ENCODE results near the gene PSMB2. TPM values are rescaled to one million over a fixed set of nuclear protein-coding genes. Genes with fewer than 3 reads are reported as not detected.

Gene PSMB2
- total RNA-seq, 1 experiment from 2014 or later: 59.9 TPM

DNA sequence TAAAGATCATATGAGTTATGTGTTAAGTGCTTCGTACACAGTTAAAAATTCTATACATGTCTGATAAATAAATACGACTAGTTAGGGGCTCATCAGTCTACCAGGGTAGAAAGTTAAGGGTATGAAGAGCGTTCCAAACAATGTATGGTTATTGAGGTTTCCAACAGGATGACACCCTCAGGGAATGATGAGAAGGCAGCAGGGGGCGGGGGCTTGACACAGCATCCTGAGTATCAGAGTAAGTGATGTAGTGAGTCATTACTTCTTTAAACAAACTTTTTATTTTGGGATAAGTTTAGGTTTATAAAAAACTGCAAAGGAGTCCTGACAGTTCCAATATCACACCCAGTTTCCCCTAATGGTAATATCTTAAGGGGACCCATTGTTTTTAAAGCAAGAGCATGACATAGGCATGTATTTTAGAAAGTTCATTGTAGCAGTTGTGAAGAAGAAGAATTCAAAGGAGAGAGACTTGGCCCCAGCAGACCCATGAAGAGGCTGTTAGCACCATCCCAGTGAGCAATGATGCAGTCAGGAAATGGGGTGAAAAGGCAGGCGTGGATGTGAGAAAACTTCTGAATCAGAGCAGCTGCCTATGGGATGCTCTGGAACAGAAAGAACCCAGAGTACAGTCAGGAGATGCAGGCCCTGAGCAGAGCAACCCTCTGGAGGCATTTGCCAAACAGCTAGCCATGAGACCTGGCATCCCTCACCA is 15.0 kb upstream of the PSMB2 start:
- BruUV-seq (replicated peaks): no TSS peak
- Histone ChIP-seq H3K9me3 (no peaks in the 10 kb centered on the region), H3K27me3 (replicated peaks; ENCODE audit: control insufficient read depth, insufficient read depth, low read length) (no peaks in the 10 kb centered on the region), H3K4me1 (no peaks in the 10 kb centered on the region), H3K36me3 (ENCODE audit: control insufficient read depth, insufficient read depth, low read length) (no peaks in the 10 kb centered on the region), H3K4me3 (ENCODE audit: low read depth, low read length) (no peak overlapping the region)
- Mint-ChIP-seq H3K4me3 (ENCODE audit: unreplicated experiment) (no peak overlapping the region), H3K9me3 (ENCODE audit: unreplicated experiment) (no peaks in the 10 kb centered on the region), H3K27ac (ENCODE audit: unreplicated experiment) (no peak overlapping the region), H3K4me1 (ENCODE audit: low read depth, unreplicated experiment) (no peaks in the 10 kb centered on the region), H3K27me3 (ENCODE audit: insufficient read depth, unreplicated experiment) (peaks cover 11% of the 10 kb centered on the region), H3K36me3 (ENCODE audit: insufficient read depth, unreplicated experiment) (no peaks in the 10 kb centered on the region)
- no peak for TF ChIP-seq CTCF (IDR thresholded peaks at IDR 0.05; ENCODE audit: insufficient read depth in 1 of 2, low read depth in 1 of 2, low read length in 1 of 2, severe bottlenecking in 1 of 2, unreplicated experiment in 1 of 2)
- intact Hi-C loops (cut with micrococcal nuclease; ENCODE audit: unreplicated experiment): no loop called here
- ChIA-PET POLR2A (no interaction called here), CTCF (no interaction called here)
- no peak for DNase-seq

GRCh38 chr1:35655196-35655595 is 13.9 kb upstream of the PSMB2 start:
- Histone ChIP-seq H3K27me3 (replicated peaks; ENCODE audit: control insufficient read depth, insufficient read depth, low read length) (no peaks in the 10 kb centered on the region), H3K4me3 (ENCODE audit: low read depth, low read length) (no peak overlapping the region), H3K9me3 (no peaks in the 10 kb centered on the region), H3K36me3 (ENCODE audit: control insufficient read depth, insufficient read depth, low read length) (no peaks in the 10 kb centered on the region), H3K4me1 (no peaks in the 10 kb centered on the region)
- ChIA-PET POLR2A (no interaction called here), CTCF (no interaction called here)
- intact Hi-C loops (cut with micrococcal nuclease; ENCODE audit: unreplicated experiment): no loop called here
- no peak for DNase-seq
- no TSS peak for BruUV-seq (replicated peaks)
- Mint-ChIP-seq H3K36me3 (ENCODE audit: insufficient read depth, unreplicated experiment) (no peaks in the 10 kb centered on the region), H3K27me3 (ENCODE audit: insufficient read depth, unreplicated experiment) (peaks cover 11% of the 10 kb centered on the region), H3K27ac (ENCODE audit: unreplicated experiment) (no peak overlapping the region), H3K9me3 (ENCODE audit: unreplicated experiment) (no peaks in the 10 kb centered on the region), H3K4me3 (ENCODE audit: unreplicated experiment) (no peak overlapping the region), H3K4me1 (ENCODE audit: low read depth, unreplicated experiment) (no peaks in the 10 kb centered on the region)
- no peak for TF ChIP-seq CTCF (IDR thresholded peaks at IDR 0.05; ENCODE audit: insufficient read depth in 1 of 2, low read depth in 1 of 2, low read length in 1 of 2, severe bottlenecking in 1 of 2, unreplicated experiment in 1 of 2)

GRCh38 chr1:35650416-35650815 is 9.1 kb upstream of the PSMB2 start:
- H3K4me3 ChIP-seq (ENCODE audit: low read depth, low read length): no peak overlapping the region
- ChIA-PET CTCF (no interaction called here), POLR2A (no interaction called here)
- H3K36me3 Mint-ChIP-seq (ENCODE audit: insufficient read depth, unreplicated experiment): no peaks in the 10 kb centered on the region
- H3K4me1 ChIP-seq: no peaks in the 10 kb centered on the region
- H3K4me1 Mint-ChIP-seq (ENCODE audit: low read depth, unreplicated experiment): no peaks in the 10 kb centered on the region
- H3K27me3 Mint-ChIP-seq (ENCODE audit: insufficient read depth, unreplicated experiment): peaks cover 17% of the 10 kb centered on the region
- no peak overlapping the region for H3K27ac Mint-ChIP-seq (ENCODE audit: unreplicated experiment)
- BruUV-seq (replicated peaks): no TSS peak
- no peaks in the 10 kb centered on the region for H3K9me3 ChIP-seq
- H3K4me3 Mint-ChIP-seq (ENCODE audit: unreplicated experiment): no peak overlapping the region
- intact Hi-C loops (cut with micrococcal nuclease; ENCODE audit: unreplicated experiment): no loop called here
- DNase-seq: no peak
- no peak for TF ChIP-seq CTCF (IDR thresholded peaks at IDR 0.05; ENCODE audit: insufficient read depth in 1 of 2, low read depth in 1 of 2, low read length in 1 of 2, severe bottlenecking in 1 of 2, unreplicated experiment in 1 of 2)
- H3K9me3 Mint-ChIP-seq (ENCODE audit: unreplicated experiment): no peaks in the 10 kb centered on the region
- no peaks in the 10 kb centered on the region for H3K36me3 ChIP-seq (ENCODE audit: control insufficient read depth, insufficient read depth, low read length)
- no peaks in the 10 kb centered on the region for H3K27me3 ChIP-seq (replicated peaks; ENCODE audit: control insufficient read depth, insufficient read depth, low read length)
